ENCODE measurements around the gene GOLGA8S.
"Not testable (repeated sequence)": the region's sequence is repeated elsewhere in the genome, so short reads cannot be mapped to it uniquely, and the experiment has no call there.

DNA sequence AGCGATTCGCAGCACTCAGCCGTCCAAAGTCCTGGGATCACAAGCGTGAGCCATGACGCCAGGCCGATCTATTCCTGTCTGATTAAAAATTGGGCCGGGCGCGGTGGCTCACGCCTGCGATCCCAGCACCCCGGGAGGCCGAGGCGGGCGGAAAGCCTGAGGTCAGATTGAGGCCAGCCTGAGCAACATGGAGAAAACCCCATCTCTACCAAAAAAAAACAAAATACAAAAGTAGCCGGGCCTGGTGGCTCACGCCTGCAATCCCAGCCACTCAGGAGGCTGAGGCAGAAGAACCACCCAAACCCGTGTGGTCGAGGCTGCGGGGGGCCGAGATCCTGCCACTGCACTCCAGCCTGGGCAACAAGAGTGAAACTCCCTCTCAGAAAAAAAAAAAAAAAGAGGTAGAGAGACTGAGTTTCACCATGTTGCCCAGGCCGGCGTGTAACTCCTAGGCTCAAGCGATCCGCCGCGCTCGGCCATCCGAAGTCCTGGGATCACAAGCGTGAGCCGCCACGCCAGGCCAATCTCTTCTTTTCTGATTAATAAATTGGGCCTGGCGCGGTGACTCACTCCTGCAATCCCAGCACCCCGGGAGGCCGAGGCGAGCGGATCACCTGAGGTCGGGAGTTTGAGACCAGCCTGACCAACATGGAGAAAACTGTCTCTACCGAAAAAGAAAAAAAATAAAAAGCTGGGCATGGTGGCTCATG is 18.5 kb downstream of the GOLGA8S start:
- TF ChIP-seq, protein P1, sequence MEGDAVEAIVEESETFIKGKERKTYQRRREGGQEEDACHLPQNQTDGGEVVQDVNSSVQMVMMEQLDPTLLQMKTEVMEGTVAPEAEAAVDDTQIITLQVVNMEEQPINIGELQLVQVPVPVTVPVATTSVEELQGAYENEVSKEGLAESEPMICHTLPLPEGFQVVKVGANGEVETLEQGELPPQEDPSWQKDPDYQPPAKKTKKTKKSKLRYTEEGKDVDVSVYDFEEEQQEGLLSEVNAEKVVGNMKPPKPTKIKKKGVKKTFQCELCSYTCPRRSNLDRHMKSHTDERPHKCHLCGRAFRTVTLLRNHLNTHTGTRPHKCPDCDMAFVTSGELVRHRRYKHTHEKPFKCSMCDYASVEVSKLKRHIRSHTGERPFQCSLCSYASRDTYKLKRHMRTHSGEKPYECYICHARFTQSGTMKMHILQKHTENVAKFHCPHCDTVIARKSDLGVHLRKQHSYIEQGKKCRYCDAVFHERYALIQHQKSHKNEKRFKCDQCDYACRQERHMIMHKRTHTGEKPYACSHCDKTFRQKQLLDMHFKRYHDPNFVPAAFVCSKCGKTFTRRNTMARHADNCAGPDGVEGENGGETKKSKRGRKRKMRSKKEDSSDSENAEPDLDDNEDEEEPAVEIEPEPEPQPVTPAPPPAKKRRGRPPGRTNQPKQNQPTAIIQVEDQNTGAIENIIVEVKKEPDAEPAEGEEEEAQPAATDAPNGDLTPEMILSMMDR (IDR thresholded peaks at IDR 0.05): not testable (repeated sequence)
- not testable (repeated sequence) for TF ChIP-seq POLR2A (IDR thresholded peaks at IDR 0.05)
